WTC11 (cell line): Measurements from ENCODE around the gene CNIH3. TPM values are rescaled to one million over a fixed set of nuclear protein-coding genes. Genes with fewer than 3 reads are reported as not detected.

ENCODE experiments used
- ATAC-seq: fragments of 200-7000 bp; cut with Tn5 transposase; 2 replicates; pipeline ENCODE4 v1.10.0; 2021; ENCODE audit warnings: mild to moderate bottlenecking, moderate library complexity
- CTCF ChIA-PET: fragments of 300-600 bp; sonication (Branson Sonifier 250); formaldehyde crosslinking; loops from one replicate; lab custom pipeline; 2021; ENCODE audit warnings: antibody characterized with exemption; lab: Charles Lee
- POLR2A ChIA-PET: fragments of 350-600 bp; sonication (Branson Sonifier 250); formaldehyde crosslinking; loops from one replicate; lab custom pipeline; 2021; ENCODE audit warnings: antibody characterized with exemption; lab: Charles Lee
- DNase-seq: peaks from one replicate; pipeline ENCODE4 v3.0.0; 2021; ENCODE audit warnings: low spot score
- H3K27ac Mint-ChIP-seq: 2 replicates; pipeline ENCODE4 v1.8.0; 2021; ENCODE audit warnings: mixed read lengths
- H3K27me3 Mint-ChIP-seq: 2 replicates; pipeline ENCODE4 v1.8.0; 2021; ENCODE audit warnings: low read depth, mild to moderate bottlenecking, moderate library complexity, mixed read lengths
- H3K36me3 Mint-ChIP-seq: 2 replicates; pipeline ENCODE4 v1.8.0; 2021; ENCODE audit warnings: mixed read lengths
- H3K4me1 Mint-ChIP-seq: 2 replicates; pipeline ENCODE4 v1.8.0; 2022; ENCODE audit warnings: mixed read lengths
- H3K4me3 Mint-ChIP-seq: 2 replicates; pipeline ENCODE4 v1.8.0; 2021; ENCODE audit warnings: mild to moderate bottlenecking, moderate library complexity, mixed read lengths
- H3K9me3 Mint-ChIP-seq: 2 replicates; pipeline ENCODE4 v1.8.0; 2021; ENCODE audit warnings: mixed read lengths
- ATF1 ChIP-seq: sonication (generic); formaldehyde crosslinking; IDR thresholded peaks from 2 replicates; pipeline ENCODE4 v1.8.1; 2023; ENCODE audit warnings: mild to moderate bottlenecking, moderate library complexity, missing genetic modification reagents
- CREB1 ChIP-seq: sonication (generic); formaldehyde crosslinking; IDR thresholded peaks from 2 replicates; pipeline ENCODE4 v1.8.0; 2023; ENCODE audit warnings: mild to moderate bottlenecking, missing genetic modification reagents
- CREM ChIP-seq: sonication (generic); formaldehyde crosslinking; IDR thresholded peaks from 2 replicates; pipeline ENCODE4 v1.8.1; 2022; ENCODE audit warnings: mild to moderate bottlenecking, missing genetic modification reagents, moderate library complexity
- ETV6 ChIP-seq: sonication (generic); formaldehyde crosslinking; IDR thresholded peaks from 2 replicates; pipeline ENCODE4 v1.8.1; 2022; ENCODE audit warnings: mild to moderate bottlenecking, missing genetic modification reagents
- HMGA2 ChIP-seq: fragments of 250-450 bp; sonication (Bioruptor Pico); IDR thresholded peaks from 2 replicates; pipeline ENCODE4 v1.4.0; 2021; ENCODE audit warnings: mild to moderate bottlenecking, moderate library complexity
- JAZF1 ChIP-seq: fragments of 250-450 bp; sonication (Bioruptor Pico); IDR thresholded peaks from 2 replicates; pipeline ENCODE4 v1.9.0; 2021; ENCODE audit warnings: moderate library complexity, mild to moderate bottlenecking, inconsistent platforms
- MXD4 ChIP-seq: fragments of 250-450 bp; sonication (Bioruptor Pico); IDR thresholded peaks from 2 replicates; pipeline ENCODE4 v1.8.0; 2021; ENCODE audit warnings: mild to moderate bottlenecking, moderate library complexity, borderline replicate concordance
- NR2C2 ChIP-seq: sonication (generic); formaldehyde crosslinking; IDR thresholded peaks from 2 replicates; pipeline ENCODE4 v1.8.0; 2022; ENCODE audit warnings: mild to moderate bottlenecking, missing genetic modification reagents
- PRRX2 ChIP-seq: fragments of 250-450 bp; sonication (Bioruptor Pico); IDR thresholded peaks from 2 replicates; pipeline ENCODE4 v1.8.0; 2021; ENCODE audit warnings: mild to moderate bottlenecking
- SOX15 ChIP-seq: fragments of 250-450 bp; sonication (Bioruptor Pico); IDR thresholded peaks from 2 replicates; pipeline ENCODE4 v1.9.0; 2021; ENCODE audit warnings: mild to moderate bottlenecking
- TEAD4 ChIP-seq: sonication (generic); formaldehyde crosslinking; IDR thresholded peaks from 2 replicates; pipeline ENCODE4 v1.8.0; 2022; ENCODE audit warnings: mild to moderate bottlenecking, missing genetic modification reagents
- TP53 ChIP-seq: sonication (generic); formaldehyde crosslinking; IDR thresholded peaks from 2 replicates; pipeline ENCODE4 v1.8.1; 2023; ENCODE audit warnings: mild to moderate bottlenecking, missing genetic modification reagents
- ZBTB21 ChIP-seq: sonication (generic); formaldehyde crosslinking; IDR thresholded peaks from 2 replicates; pipeline ENCODE4 v1.8.1; 2023; ENCODE audit warnings: mild to moderate bottlenecking, missing genetic modification reagents, borderline replicate concordance
- ZNF138 ChIP-seq: sonication (generic); formaldehyde crosslinking; conservative IDR thresholded peaks from 2 replicates; pipeline ENCODE4 v1.8.1; 2022; ENCODE audit warnings: mild to moderate bottlenecking, moderate library complexity, missing genetic modification reagents
- total RNA-seq: library from RNA; stranded (reverse); gene quantifications from 3 replicates; pipeline ENCODE4 v1.2.3, GENCODE V29; 2021
- TF ChIP-seq, protein P1 (sequence below): sonication (generic); formaldehyde crosslinking; IDR thresholded peaks from 2 replicates; pipeline ENCODE4 v1.8.0; 2022; ENCODE audit warnings: mild to moderate bottlenecking, missing genetic modification reagents
- TF ChIP-seq, protein P2 (sequence below): fragments of 250-450 bp; sonication (Bioruptor Pico); IDR thresholded peaks from 2 replicates; pipeline ENCODE4 v2.1.2; 2022; ENCODE audit warnings: mild to moderate bottlenecking, moderate library complexity
- TF ChIP-seq, protein P3 (sequence below): sonication (generic); formaldehyde crosslinking; IDR thresholded peaks from 2 replicates; pipeline ENCODE4 v1.8.0; 2023; ENCODE audit warnings: mild to moderate bottlenecking, missing genetic modification reagents
- TF ChIP-seq, protein P4 (sequence below): sonication (generic); formaldehyde crosslinking; IDR thresholded peaks from 2 replicates; pipeline ENCODE4 v1.8.1; 2023; ENCODE audit warnings: mild to moderate bottlenecking, missing genetic modification reagents
- TF ChIP-seq, protein P5 (sequence below): sonication (generic); formaldehyde crosslinking; IDR thresholded peaks from 2 replicates; pipeline ENCODE4 v1.8.1; 2023; ENCODE audit warnings: mild to moderate bottlenecking, moderate library complexity, missing genetic modification reagents
- TF ChIP-seq, protein P6 (sequence below): sonication (generic); formaldehyde crosslinking; conservative IDR thresholded peaks from 2 replicates; pipeline ENCODE4 v1.8.1; 2023; ENCODE audit warnings: mild to moderate bottlenecking, low read depth, missing genetic modification reagents, moderate library complexity

The CNIH3 gene
- total RNA-seq, 1 experiment from 2014 or later, result 8.1 TPM

DNA sequence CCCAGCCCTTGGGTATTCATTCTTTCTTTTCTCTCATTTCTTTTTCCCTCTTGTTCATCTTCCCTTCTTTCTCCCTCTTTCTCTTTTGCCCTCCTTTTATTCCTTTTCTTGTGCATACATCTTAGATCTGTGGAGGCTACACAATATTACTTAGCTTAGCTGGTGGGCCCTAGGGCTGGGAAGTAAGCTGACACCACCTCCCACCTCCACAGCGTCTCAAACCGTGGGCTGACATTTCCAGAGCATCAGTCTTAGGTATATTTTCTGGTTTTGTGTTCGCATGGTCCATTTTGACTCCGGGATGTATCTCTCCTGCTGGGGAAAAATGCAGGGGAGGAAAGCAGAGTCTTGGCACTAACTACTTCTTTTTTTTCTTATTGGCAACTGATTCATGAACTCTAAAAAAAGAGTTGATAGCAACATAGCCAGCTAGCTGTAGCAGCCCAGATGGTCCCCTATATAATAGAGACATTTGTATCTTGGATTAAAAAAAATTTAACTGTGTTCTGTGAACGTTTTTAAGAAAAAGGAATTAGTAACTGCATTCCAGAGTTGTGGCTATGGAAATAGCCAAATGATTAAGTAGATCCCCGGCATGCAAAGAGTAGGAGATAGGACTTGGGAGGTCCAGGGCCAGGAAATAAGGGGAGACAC lies 15.5 kb downstream of the CNIH3 start (continued):
- TF ChIP-seq, protein P1, sequence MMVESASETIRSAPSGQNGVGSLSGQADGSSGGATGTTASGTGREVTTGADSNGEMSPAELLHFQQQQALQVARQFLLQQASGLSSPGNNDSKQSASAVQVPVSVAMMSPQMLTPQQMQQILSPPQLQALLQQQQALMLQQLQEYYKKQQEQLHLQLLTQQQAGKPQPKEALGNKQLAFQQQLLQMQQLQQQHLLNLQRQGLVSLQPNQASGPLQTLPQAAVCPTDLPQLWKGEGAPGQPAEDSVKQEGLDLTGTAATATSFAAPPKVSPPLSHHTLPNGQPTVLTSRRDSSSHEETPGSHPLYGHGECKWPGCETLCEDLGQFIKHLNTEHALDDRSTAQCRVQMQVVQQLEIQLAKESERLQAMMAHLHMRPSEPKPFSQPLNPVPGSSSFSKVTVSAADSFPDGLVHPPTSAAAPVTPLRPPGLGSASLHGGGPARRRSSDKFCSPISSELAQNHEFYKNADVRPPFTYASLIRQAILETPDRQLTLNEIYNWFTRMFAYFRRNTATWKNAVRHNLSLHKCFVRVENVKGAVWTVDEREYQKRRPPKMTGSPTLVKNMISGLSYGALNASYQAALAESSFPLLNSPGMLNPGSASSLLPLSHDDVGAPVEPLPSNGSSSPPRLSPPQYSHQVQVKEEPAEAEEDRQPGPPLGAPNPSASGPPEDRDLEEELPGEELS (CRISPR knock-in tag), result no peak
- TF ChIP-seq TP53 (CRISPR knock-in tag) (no peak), MXD4 (CRISPR knock-in tag) (no peak)
- TF ChIP-seq, protein P2, sequence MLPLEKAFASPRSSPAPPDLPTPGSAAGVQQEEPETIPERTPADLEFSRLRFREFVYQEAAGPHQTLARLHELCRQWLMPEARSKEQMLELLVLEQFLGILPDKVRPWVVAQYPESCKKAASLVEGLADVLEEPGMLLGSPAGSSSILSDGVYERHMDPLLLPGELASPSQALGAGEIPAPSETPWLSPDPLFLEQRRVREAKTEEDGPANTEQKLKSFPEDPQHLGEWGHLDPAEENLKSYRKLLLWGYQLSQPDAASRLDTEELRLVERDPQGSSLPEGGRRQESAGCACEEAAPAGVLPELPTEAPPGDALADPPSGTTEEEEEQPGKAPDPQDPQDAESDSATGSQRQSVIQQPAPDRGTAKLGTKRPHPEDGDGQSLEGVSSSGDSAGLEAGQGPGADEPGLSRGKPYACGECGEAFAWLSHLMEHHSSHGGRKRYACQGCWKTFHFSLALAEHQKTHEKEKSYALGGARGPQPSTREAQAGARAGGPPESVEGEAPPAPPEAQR (CRISPR knock-in tag), result no peak

DNA sequence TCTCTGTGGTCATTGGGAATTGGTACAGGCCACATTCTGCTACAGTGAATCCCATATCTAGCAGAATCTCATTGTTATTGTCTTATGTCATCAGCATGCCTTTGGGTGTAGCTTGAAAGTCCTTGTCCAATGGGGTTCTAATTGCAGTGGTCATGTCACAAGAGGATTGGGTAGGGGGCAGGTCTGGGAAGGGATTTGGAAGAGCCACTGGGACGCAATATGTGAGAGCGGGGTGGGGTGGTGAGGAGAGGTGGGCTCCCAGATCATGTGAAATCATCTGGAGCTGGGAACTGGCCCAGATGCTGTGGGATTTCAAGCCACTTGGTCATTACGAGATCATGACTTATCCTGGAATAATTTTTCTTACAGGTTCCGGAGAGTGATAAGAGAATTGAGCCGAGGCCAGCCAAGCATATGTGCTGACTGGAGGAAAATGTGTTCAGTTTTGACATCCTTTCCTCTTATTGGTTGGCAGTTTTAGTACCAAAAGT lies 16.3 kb downstream of the CNIH3 start:
- no peak for ATAC-seq

DNA sequence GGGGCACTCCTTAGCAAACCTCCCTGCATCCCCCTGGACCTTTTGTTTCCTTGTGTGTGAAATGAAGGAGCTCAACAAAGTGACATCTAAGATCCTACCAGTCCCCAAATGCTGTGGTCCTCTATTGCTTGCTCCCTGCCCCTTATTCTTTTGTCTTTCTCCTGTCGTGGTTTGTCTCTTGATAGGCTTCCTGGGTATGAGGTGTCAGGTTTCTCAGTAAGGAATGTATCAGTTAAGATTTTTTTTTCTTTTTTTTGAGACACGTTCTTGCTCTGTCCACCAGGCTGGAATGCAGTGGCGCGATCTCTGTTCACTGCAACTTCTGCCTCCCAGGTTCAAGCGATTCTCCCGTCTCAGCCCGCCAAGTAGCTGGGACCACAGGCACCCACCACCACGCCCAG lies 16.8 kb downstream of the CNIH3 start:
- peaks cover 45% of the 10 kb centered on the region for H3K4me1 Mint-ChIP-seq
- no peaks in the 10 kb centered on the region for H3K9me3 Mint-ChIP-seq
- ATAC-seq (peak; percentile 76), DNase-seq (no peak)
- H3K36me3 Mint-ChIP-seq, result no peaks in the 10 kb centered on the region
- CTCF ChIA-PET, result interaction anchor here (1.0 to 4.3 kb wide), 7 partner anchors 11 to 290 kb away, joined by 3 to 19 read pairs (median 4); no protein-coding TSS in a partner anchor
- POLR2A ChIA-PET, result no interaction called here
- H3K27me3 Mint-ChIP-seq, result no peaks in the 10 kb centered on the region
- no peak overlapping the region for H3K4me3 Mint-ChIP-seq
- peak overlapping the region; percentile 58; the same call in 1 of the 2 replicates for H3K27ac Mint-ChIP-seq
- TF ChIP-seq ZNF138 (CRISPR knock-in tag) (no peak), PRRX2 (CRISPR knock-in tag) (no peak), ATF1 (CRISPR knock-in tag) (no peak), ETV6 (no peak), JAZF1 (CRISPR knock-in tag) (no peak)
- TF ChIP-seq, protein P3, sequence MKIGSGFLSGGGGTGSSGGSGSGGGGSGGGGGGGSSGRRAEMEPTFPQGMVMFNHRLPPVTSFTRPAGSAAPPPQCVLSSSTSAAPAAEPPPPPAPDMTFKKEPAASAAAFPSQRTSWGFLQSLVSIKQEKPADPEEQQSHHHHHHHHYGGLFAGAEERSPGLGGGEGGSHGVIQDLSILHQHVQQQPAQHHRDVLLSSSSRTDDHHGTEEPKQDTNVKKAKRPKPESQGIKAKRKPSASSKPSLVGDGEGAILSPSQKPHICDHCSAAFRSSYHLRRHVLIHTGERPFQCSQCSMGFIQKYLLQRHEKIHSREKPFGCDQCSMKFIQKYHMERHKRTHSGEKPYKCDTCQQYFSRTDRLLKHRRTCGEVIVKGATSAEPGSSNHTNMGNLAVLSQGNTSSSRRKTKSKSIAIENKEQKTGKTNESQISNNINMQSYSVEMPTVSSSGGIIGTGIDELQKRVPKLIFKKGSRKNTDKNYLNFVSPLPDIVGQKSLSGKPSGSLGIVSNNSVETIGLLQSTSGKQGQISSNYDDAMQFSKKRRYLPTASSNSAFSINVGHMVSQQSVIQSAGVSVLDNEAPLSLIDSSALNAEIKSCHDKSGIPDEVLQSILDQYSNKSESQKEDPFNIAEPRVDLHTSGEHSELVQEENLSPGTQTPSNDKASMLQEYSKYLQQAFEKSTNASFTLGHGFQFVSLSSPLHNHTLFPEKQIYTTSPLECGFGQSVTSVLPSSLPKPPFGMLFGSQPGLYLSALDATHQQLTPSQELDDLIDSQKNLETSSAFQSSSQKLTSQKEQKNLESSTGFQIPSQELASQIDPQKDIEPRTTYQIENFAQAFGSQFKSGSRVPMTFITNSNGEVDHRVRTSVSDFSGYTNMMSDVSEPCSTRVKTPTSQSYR, result no peak
- TF ChIP-seq, protein P4, sequence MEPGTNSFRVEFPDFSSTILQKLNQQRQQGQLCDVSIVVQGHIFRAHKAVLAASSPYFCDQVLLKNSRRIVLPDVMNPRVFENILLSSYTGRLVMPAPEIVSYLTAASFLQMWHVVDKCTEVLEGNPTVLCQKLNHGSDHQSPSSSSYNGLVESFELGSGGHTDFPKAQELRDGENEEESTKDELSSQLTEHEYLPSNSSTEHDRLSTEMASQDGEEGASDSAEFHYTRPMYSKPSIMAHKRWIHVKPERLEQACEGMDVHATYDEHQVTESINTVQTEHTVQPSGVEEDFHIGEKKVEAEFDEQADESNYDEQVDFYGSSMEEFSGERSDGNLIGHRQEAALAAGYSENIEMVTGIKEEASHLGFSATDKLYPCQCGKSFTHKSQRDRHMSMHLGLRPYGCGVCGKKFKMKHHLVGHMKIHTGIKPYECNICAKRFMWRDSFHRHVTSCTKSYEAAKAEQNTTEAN (CRISPR knock-in tag), result no peak

More for the DNA sequence above, 16.3 kb downstream of the CNIH3 start:
- ChIA-PET CTCF (interaction anchor here (1.0 to 4.3 kb wide), 7 partner anchors 11 to 290 kb away, joined by 3 to 19 read pairs (median 4); no protein-coding TSS in a partner anchor), POLR2A (no interaction called here)
- Mint-ChIP-seq H3K9me3 (no peaks in the 10 kb centered on the region), H3K4me1 (peaks cover 41% of the 10 kb centered on the region), H3K4me3 (no peak overlapping the region), H3K27me3 (no peaks in the 10 kb centered on the region), H3K36me3 (no peaks in the 10 kb centered on the region), H3K27ac (no peak overlapping the region)
- DNase-seq, result no peak
- TF ChIP-seq NR2C2 (CRISPR knock-in tag), result no peak
- no peak for TF ChIP-seq SOX15 (CRISPR knock-in tag)
- no peak for TF ChIP-seq ZBTB21 (CRISPR knock-in tag)
- no peak for TF ChIP-seq CREB1 (CRISPR knock-in tag)
- TF ChIP-seq, protein P5, sequence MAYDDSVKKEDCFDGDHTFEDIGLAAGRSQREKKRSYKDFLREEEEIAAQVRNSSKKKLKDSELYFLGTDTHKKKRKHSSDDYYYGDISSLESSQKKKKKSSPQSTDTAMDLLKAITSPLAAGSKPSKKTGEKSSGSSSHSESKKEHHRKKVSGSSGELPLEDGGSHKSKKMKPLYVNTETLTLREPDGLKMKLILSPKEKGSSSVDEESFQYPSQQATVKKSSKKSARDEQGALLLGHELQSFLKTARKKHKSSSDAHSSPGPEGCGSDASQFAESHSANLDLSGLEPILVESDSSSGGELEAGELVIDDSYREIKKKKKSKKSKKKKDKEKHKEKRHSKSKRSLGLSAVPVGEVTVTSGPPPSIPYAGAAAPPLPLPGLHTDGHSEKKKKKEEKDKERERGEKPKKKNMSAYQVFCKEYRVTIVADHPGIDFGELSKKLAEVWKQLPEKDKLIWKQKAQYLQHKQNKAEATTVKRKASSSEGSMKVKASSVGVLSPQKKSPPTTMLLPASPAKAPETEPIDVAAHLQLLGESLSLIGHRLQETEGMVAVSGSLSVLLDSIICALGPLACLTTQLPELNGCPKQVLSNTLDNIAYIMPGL (CRISPR knock-in tag), result no peak
- TF ChIP-seq CREM (CRISPR knock-in tag), result no peak
- TF ChIP-seq, protein P6, sequence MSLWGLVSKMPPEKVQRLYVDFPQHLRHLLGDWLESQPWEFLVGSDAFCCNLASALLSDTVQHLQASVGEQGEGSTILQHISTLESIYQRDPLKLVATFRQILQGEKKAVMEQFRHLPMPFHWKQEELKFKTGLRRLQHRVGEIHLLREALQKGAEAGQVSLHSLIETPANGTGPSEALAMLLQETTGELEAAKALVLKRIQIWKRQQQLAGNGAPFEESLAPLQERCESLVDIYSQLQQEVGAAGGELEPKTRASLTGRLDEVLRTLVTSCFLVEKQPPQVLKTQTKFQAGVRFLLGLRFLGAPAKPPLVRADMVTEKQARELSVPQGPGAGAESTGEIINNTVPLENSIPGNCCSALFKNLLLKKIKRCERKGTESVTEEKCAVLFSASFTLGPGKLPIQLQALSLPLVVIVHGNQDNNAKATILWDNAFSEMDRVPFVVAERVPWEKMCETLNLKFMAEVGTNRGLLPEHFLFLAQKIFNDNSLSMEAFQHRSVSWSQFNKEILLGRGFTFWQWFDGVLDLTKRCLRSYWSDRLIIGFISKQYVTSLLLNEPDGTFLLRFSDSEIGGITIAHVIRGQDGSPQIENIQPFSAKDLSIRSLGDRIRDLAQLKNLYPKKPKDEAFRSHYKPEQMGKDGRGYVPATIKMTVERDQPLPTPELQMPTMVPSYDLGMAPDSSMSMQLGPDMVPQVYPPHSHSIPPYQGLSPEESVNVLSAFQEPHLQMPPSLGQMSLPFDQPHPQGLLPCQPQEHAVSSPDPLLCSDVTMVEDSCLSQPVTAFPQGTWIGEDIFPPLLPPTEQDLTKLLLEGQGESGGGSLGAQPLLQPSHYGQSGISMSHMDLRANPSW, result no peak
- no peak for TF ChIP-seq HMGA2 (CRISPR knock-in tag)
- no peak for TF ChIP-seq TEAD4
